Ishikawa (cell line): Measurements from ENCODE around the gene IGSF9.

Experiments used
- CEBPB ChIP-seq: IDR thresholded peaks from 2 replicates; pipeline ENCODE4 v1.6.1; 2012
- CREB1 ChIP-seq: IDR thresholded peaks from 2 replicates; pipeline ENCODE4 v1.6.1; 2012; ENCODE audit warnings: low read depth
- EGR1 ChIP-seq: IDR thresholded peaks from 2 replicates; pipeline ENCODE4 v1.6.1; 2012
- EP300 ChIP-seq: IDR thresholded peaks from 2 replicates; pipeline ENCODE4 v1.6.1; 2012; ENCODE audit warnings: borderline replicate concordance
- FOXM1 ChIP-seq: IDR thresholded peaks from 2 replicates; pipeline ENCODE4 v1.6.1; 2012; ENCODE audit warnings: low read depth, borderline replicate concordance
- NFIC ChIP-seq: IDR thresholded peaks from 2 replicates; pipeline ENCODE4 v1.6.1; 2012
- RAD21 ChIP-seq: IDR thresholded peaks from 2 replicates; pipeline ENCODE4 v1.6.1; 2012; ENCODE audit warnings: low read depth
- TAF1 ChIP-seq: IDR thresholded peaks from 2 replicates; pipeline ENCODE4 v1.6.1; 2012; ENCODE audit warnings: low read depth, mild to moderate bottlenecking
- TCF12 ChIP-seq: IDR thresholded peaks from 2 replicates; pipeline ENCODE4 v1.6.1; 2012; ENCODE audit warnings: low read depth
- TEAD4 ChIP-seq: IDR thresholded peaks from 2 replicates; pipeline ENCODE4 v1.6.1; 2012
- YY1 ChIP-seq: IDR thresholded peaks from 2 replicates; pipeline ENCODE4 v1.6.1; 2012; ENCODE audit warnings: low read depth
- ZBTB7A ChIP-seq: IDR thresholded peaks from 2 replicates; pipeline ENCODE4 v1.6.1; 2012; ENCODE audit warnings: low read depth
- TF ChIP-seq, protein P1 (sequence below): IDR thresholded peaks from 2 replicates; pipeline ENCODE4 v1.6.1; 2012
- TF ChIP-seq, protein P2 (sequence below): IDR thresholded peaks from 2 replicates; pipeline ENCODE4 v1.6.1; 2012
- TF ChIP-seq, protein P3 (sequence below): IDR thresholded peaks from 2 replicates; pipeline ENCODE4 v1.6.1; 2012; ENCODE audit warnings: low read depth, mild to moderate bottlenecking

The IGSF9 gene

DNA sequence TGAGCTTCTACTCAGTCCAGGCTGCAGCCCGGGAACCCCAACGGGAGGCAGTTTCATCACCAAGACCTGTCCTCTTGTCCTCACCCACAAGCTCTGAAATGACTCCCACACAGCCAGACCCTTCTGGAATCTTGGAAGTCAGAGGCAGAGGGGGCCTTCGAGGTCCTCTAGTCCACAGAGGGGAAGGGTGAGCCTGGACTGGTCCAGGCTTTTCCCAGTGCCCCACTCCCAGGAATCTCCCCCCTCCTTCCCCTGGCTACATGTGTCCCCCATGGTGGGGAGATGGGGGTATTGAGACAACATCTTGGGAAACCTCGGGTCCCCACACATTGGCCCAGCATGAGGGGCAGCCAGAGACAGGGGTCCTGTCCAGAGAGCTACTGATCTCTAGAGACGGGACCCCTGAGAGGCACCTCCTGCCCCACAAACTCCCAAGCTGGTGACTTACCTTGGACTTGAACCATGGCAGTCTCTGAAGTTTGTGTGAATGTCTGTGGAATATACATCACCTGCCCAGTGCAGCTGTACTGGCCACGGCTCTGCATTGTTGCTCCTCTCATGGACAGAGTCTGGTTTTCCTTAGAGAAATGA, 28.0 kb upstream of the IGSF9 start:
- TF ChIP-seq TEAD4: no peak

DNA sequence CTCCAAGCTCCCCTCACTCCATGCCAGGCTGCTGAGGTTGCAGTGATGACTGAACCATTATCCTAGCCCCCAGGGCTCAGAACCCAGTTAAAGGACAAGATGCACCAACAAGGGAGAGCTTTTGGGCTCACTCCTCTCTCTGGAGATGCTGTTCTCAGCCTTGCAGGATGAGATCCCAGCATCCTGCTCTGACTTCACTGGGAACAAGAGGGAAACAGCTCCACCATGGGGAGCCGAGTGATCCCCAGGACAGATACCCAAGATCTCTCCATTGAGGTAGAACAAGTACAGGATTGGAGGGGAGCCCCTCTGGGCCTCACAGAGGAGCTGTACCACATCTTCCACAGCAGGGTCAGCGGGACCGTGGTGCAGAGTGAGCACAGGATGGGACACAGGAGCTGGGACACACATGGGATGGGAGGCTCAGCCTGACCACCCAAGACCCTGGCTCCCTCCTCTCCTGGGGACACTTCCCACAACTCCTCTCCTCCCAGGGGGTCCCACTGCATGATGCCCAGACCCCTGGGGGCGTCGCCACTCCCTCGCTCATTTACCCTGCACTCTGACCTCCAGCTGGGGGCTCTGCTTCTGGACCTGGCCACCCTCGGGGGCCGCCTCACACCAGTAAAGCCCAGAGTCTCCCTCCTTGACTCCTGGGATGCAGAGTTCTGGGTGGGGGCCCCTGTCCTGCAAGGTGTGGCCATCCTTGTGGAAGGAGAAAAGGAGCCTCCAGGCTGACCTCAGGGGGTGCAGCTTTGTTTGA, 27.2 kb upstream of the IGSF9 start:
- TF ChIP-seq ZBTB7A (no peak), NFIC (no peak), TCF12 (no peak), CEBPB (no peak), TAF1 (no peak), RAD21 (no peak), EP300 (no peak), FOXM1 (no peak), YY1 (no peak), TEAD4 (no peak), EGR1 (no peak), CREB1 (no peak)
- TF ChIP-seq, protein P1, sequence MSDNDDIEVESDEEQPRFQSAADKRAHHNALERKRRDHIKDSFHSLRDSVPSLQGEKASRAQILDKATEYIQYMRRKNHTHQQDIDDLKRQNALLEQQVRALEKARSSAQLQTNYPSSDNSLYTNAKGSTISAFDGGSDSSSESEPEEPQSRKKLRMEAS: no peak
- TF ChIP-seq, protein P2, sequence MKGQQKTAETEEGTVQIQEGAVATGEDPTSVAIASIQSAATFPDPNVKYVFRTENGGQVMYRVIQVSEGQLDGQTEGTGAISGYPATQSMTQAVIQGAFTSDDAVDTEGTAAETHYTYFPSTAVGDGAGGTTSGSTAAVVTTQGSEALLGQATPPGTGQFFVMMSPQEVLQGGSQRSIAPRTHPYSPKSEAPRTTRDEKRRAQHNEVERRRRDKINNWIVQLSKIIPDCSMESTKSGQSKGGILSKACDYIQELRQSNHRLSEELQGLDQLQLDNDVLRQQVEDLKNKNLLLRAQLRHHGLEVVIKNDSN: no peak
- TF ChIP-seq, protein P3, sequence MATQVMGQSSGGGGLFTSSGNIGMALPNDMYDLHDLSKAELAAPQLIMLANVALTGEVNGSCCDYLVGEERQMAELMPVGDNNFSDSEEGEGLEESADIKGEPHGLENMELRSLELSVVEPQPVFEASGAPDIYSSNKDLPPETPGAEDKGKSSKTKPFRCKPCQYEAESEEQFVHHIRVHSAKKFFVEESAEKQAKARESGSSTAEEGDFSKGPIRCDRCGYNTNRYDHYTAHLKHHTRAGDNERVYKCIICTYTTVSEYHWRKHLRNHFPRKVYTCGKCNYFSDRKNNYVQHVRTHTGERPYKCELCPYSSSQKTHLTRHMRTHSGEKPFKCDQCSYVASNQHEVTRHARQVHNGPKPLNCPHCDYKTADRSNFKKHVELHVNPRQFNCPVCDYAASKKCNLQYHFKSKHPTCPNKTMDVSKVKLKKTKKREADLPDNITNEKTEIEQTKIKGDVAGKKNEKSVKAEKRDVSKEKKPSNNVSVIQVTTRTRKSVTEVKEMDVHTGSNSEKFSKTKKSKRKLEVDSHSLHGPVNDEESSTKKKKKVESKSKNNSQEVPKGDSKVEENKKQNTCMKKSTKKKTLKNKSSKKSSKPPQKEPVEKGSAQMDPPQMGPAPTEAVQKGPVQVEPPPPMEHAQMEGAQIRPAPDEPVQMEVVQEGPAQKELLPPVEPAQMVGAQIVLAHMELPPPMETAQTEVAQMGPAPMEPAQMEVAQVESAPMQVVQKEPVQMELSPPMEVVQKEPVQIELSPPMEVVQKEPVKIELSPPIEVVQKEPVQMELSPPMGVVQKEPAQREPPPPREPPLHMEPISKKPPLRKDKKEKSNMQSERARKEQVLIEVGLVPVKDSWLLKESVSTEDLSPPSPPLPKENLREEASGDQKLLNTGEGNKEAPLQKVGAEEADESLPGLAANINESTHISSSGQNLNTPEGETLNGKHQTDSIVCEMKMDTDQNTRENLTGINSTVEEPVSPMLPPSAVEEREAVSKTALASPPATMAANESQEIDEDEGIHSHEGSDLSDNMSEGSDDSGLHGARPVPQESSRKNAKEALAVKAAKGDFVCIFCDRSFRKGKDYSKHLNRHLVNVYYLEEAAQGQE: no peak

DNA sequence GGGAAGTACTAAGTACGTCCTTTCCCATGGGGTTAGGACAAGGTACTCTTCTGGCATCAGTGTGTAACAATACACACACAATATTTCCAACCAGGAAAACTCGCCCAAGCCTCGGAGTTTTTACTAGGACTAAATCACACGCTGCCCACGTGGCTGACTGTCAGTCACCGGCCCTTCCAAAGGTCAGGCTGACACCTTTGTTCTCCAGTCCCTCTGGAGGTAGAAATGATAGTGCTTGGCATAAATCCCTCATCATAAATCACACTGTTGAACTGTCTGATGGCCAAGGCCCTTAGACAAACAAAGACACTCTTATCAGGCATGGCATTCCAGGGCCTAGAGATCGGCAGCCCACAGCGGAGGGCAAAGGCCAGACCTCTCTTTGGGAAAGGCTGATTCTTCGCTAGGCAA, 25.5 kb upstream of the IGSF9 start:
- no peak for TF ChIP-seq NFIC
- TF ChIP-seq CEBPB: no peak
- TF ChIP-seq, protein P3: no peak
- TF ChIP-seq EGR1: no peak
- no peak for TF ChIP-seq TAF1
- no peak for TF ChIP-seq YY1
- TF ChIP-seq, protein P1: no peak
- TF ChIP-seq TCF12: no peak
- TF ChIP-seq EP300: no peak
- no peak for TF ChIP-seq FOXM1
- TF ChIP-seq, protein P2: no peak
- TF ChIP-seq TEAD4: no peak
- TF ChIP-seq RAD21: no peak
- TF ChIP-seq CREB1: no peak

DNA sequence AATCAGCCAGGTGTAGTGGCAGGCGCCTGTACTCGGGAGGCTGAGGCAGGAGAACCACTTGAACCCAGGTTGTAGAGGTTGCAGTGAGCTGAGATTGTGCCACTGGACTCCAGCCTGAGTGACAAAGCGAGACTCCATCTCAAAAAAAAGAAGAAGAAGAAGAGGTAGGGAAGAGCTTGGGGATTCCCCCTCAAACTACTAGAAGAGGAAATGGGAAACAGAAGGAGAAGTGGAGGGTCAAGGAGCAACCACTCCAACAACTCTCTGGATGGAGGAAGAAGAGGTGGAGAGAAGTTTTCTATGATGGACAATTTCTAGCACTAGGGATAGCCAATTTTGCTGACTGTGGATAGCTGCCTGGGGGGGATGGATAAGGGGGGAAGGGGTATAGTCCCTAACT, 23.5 kb upstream of the IGSF9 start:
- TF ChIP-seq NFIC (no peak), FOXM1 (no peak), TAF1 (no peak), CEBPB (no peak), TCF12 (no peak), YY1 (no peak)
- TF ChIP-seq, protein P3: no peak
